ENCODE results near the gene HSPG2. TPM values are rescaled to one million over a fixed set of nuclear protein-coding genes. Genes with fewer than 3 reads are reported as not detected.

HSPG2 gene
- total and polyA plus RNA-seq, 8 donors: 150 to 434 (median 196) TPM

DNA sequence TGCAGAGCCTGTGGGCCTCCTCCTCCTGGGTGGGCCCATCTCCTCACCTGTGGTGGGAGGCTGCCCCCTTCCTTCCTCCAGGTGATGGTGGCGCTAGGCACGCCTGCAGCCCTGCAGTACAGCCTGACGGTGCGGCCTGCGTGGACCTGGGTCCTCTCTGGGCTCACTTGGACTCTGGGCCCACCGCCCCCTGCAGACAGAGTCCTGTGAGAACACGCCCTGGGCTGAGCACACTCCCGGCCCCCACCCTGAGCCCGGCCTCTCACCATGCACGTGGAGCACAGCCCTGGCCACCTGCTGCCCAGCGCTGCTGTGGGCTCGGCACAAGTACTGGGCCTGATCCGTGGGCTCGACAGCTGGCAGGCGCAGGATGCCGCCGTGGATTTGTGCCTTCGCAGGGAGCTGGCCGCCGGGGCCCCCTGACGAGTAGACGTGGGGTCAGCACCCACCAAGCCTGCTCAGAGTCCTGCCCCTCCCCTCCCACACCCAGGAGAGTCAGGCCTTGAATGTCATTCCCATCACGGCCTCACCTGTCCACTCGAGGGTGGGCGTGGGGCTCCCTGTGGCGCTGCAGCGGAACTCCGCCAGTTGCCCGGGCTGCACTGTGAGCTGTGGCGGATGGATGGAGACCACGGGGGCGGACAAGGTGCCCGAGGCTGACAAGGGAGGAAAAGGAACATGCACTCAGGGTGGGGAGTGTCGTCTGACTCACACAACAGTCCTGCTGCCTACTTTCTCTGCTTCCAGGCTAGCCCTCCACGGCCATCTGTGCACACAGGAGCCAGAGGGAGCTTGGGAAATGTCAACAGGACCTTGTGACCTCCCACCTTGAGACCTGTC, 81.6 kb downstream of the HSPG2 start:
- intact Hi-C loops (cut with DNase I): no loop called here
- ATAC-seq (no peak), DNase-seq (peak in 1 of 4 donors; percentile 78)
- TF ChIP-seq, protein P1, sequence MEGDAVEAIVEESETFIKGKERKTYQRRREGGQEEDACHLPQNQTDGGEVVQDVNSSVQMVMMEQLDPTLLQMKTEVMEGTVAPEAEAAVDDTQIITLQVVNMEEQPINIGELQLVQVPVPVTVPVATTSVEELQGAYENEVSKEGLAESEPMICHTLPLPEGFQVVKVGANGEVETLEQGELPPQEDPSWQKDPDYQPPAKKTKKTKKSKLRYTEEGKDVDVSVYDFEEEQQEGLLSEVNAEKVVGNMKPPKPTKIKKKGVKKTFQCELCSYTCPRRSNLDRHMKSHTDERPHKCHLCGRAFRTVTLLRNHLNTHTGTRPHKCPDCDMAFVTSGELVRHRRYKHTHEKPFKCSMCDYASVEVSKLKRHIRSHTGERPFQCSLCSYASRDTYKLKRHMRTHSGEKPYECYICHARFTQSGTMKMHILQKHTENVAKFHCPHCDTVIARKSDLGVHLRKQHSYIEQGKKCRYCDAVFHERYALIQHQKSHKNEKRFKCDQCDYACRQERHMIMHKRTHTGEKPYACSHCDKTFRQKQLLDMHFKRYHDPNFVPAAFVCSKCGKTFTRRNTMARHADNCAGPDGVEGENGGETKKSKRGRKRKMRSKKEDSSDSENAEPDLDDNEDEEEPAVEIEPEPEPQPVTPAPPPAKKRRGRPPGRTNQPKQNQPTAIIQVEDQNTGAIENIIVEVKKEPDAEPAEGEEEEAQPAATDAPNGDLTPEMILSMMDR (IDR thresholded peaks at IDR 0.05): no peak
- Histone ChIP-seq H3K4me3 (no peak overlapping the region), H3K9me3 (no peaks in the 10 kb centered on the region), H3K4me1 (no peaks in the 10 kb centered on the region), H3K27ac (no peak overlapping the region), H3K36me3 (peaks cover 0 to 100% of the 10 kb centered on the region in 2 donors), H3K27me3 (no peaks in the 10 kb centered on the region)

DNA sequence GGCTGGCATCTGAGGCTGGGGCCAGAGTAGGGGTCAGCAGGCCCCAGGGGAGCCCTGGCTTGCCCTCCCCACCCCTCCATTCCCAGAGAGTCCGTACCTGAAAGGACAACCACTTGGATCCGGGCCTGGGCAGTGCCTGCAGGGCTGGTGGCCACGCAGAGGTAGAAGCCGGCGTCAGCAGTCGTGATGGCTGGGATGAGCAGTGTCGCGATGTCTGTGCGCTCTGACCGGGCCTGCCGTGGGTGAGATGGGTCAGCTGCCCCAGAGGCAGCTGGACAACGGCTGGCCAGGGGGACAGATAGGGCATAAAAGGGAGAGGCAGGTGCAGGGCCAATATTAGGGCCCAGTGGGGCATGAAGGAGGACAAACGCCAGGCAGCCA, 82.4 kb downstream of the HSPG2 start:
- TF ChIP-seq, protein P1 (IDR thresholded peaks at IDR 0.05): no peak
- H3K4me3 ChIP-seq: no peak overlapping the region
- ATAC-seq (no peak), DNase-seq (peak in 1 of 4 donors; percentile 64)
- no peaks in the 10 kb centered on the region for H3K9me3 ChIP-seq
- intact Hi-C loops (cut with DNase I): no loop called here
- no peak overlapping the region for H3K27ac ChIP-seq
- H3K4me1 ChIP-seq: no peaks in the 10 kb centered on the region
- H3K27me3 ChIP-seq: no peaks in the 10 kb centered on the region
- peaks cover 0 to 100% of the 10 kb centered on the region in 2 donors for H3K36me3 ChIP-seq

DNA sequence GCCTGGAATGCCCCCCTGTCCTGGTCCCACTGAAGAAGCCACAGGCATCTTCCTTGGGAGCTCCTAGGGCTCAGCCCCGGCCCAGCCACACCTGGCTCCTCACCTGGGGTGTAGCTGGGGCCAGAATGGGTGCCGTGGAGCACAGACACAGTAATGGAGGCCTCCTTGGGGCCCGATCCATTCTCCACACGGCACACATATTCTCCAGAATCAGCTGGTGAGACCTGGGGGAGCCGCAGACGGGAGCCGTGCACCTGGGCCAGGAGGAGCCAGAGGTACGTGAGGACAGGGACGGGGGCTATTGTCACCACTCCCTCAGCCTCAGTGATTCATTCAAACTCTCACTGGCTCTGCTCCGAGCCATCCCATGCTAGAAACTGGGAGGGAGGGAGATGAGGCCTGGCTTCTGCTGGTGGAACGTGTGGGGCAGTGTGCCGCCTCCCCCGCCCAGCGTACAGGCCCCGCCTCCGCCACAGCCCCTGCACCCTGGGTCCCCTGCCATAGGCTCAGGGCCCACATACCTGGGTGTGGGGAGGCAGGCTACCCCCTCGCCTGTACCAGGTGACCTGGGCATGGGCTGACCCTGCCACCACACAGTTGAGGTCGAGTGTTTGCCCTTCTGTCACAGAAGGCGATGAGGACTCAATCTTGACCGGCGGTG, 82.9 kb downstream of the HSPG2 start:
- Histone ChIP-seq H3K27me3 (no peaks in the 10 kb centered on the region), H3K4me3 (no peak overlapping the region), H3K4me1 (no peaks in the 10 kb centered on the region), H3K36me3 (peaks cover 0 to 100% of the 10 kb centered on the region in 2 donors), H3K9me3 (no peaks in the 10 kb centered on the region), H3K27ac (no peak overlapping the region)
- TF ChIP-seq, protein P1 (IDR thresholded peaks at IDR 0.05): no peak
- DNase-seq (peak in 1 of 4 donors; percentile 58), ATAC-seq (no peak)
- intact Hi-C loops (cut with DNase I): no loop called here

DNA sequence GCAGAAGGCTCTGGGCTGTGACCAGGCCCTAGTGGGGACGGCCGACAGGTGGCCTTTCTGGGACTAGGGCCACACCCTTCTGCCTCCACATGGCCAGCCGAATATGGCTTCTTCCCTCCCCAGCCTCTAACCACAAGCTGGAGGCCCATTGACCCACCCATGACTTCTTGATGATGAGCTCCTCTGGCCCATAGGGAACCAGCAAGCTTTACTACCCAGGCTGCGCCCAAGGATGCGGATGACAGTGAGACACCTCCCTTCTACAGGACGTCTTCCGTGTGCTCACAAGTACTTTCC, 84.0 kb downstream of the HSPG2 start:
- no peak for DNase-seq
- TF ChIP-seq, protein P1 (IDR thresholded peaks at IDR 0.05): no peak
- intact Hi-C loops (cut with DNase I): no loop called here
- peaks cover 0 to 100% of the 10 kb centered on the region in 2 donors for H3K36me3 ChIP-seq
- no peaks in the 10 kb centered on the region for H3K4me1 ChIP-seq
- no peaks in the 10 kb centered on the region for H3K27me3 ChIP-seq
- no peak for ATAC-seq
- H3K9me3 ChIP-seq: no peaks in the 10 kb centered on the region
- H3K27ac ChIP-seq: no peak overlapping the region
- H3K4me3 ChIP-seq: no peak overlapping the region

All from left lung (tissue), 10 donors.